GM18526 (cell line): ENCODE measurements around the gene ZNF605.

ENCODE experiments used
- POLR2A ChIP-seq: IDR thresholded peaks from 3 replicates; pipeline ENCODE4 v1.6.1; 2011; ENCODE audit not compliant: insufficient read length; ENCODE audit errors: extremely low read depth

The ZNF605 gene

GRCh38 chr12:132951649-132952048, 4.5 kb downstream of the ZNF605 start:
- no peak for TF ChIP-seq POLR2A

GRCh38 chr12:132950844-132951535, 5.1 kb downstream of the ZNF605 start:
- no peak for TF ChIP-seq POLR2A

GRCh38 chr12:132949936-132950837, 5.9 kb downstream of the ZNF605 start:
- TF ChIP-seq POLR2A: no peak

- TF ChIP-seq POLR2A: no peak
Measured at GRCh38 chr12:132948146-132949066, 7.7 kb downstream of the ZNF605 start.

- no peak for TF ChIP-seq POLR2A
Measured at GRCh38 chr12:132946246-132946820, 9.8 kb downstream of the ZNF605 start.

GRCh38 chr12:132945806-132946205, 10.3 kb downstream of the ZNF605 start:
- no peak for TF ChIP-seq POLR2A

- no peak for TF ChIP-seq POLR2A
Measured at GRCh38 chr12:132942611-132943010, 13.5 kb downstream of the ZNF605 start.

GRCh38 chr12:132941336-132941954, 14.7 kb downstream of the ZNF605 start:
- TF ChIP-seq POLR2A: no peak

GRCh38 chr12:132940071-132940719, 15.9 kb downstream of the ZNF605 start:
- no peak for TF ChIP-seq POLR2A

- no peak for TF ChIP-seq POLR2A
Measured at GRCh38 chr12:132937476-132937875, 18.6 kb downstream of the ZNF605 start.

GRCh38 chr12:132936163-132936562, 19.9 kb downstream of the ZNF605 start:
- TF ChIP-seq POLR2A: no peak

GRCh38 chr12:132926415-132926833, 29.7 kb downstream of the ZNF605 start:
- no peak for TF ChIP-seq POLR2A

- no peak for TF ChIP-seq POLR2A
Measured at GRCh38 chr12:132925597-132926414, 30.3 kb downstream of the ZNF605 start.
